IMR-90 (cell line): ENCODE results near the gene HRAS. TPM values are rescaled to one million over a fixed set of nuclear protein-coding genes. Genes with fewer than 3 reads are reported as not detected.

Experiments used
- ATAC-seq: fragments of 200-7000 bp; cut with Tn5 transposase; 2 replicates; pipeline ENCODE4 v1.9.1; 2020; ENCODE audit warnings: low read depth, mild to moderate bottlenecking, moderate library complexity
- BruUV-seq: library from RNA; stranded (reverse); fragments of 400-500 nt; replicated peaks from 2 replicates; lab custom pipeline; 2021; lab: Mats Ljungman, UMichigan
- CTCF ChIA-PET: fragments of 300-600 bp; formaldehyde crosslinking; extraction: SDS; loops from one replicate; lab custom pipeline; 2021; ENCODE audit warnings: antibody characterized with exemption; lab: Yijun Ruan, JAX
- POLR2A ChIA-PET: fragments of 300-600 bp; sonication (Branson Sonifier 250); formaldehyde crosslinking; loops from one replicate; lab custom pipeline; 2022; ENCODE audit warnings: antibody characterized with exemption; ENCODE audit not compliant: unreplicated experiment; lab: Charles Lee
- DNase-seq: peaks from one replicate; pipeline ENCODE4 v3.0.0; 2013
- H2AFZ ChIP-seq: replicated peaks from 2 replicates; pipeline ENCODE3; 2013; ENCODE audit warnings: low read length, mild to moderate bottlenecking; ENCODE audit not compliant: poor library complexity
- H2AK5ac ChIP-seq: 2 replicates; pipeline ENCODE4 v1.6.1; 2013; ENCODE audit warnings: low read depth, low read length, inconsistent platforms
- H2AK9ac ChIP-seq: replicated peaks from 2 replicates; pipeline ENCODE3; 2013; ENCODE audit warnings: mild to moderate bottlenecking, low read depth, low read length, moderate library complexity; ENCODE audit not compliant: poor library complexity
- H2BK120ac ChIP-seq: 2 replicates; pipeline ENCODE4 v1.6.1; 2013; ENCODE audit warnings: low read depth, low read length, inconsistent platforms
- H2BK15ac ChIP-seq: 3 replicates; pipeline ENCODE4 v1.6.1; 2013; ENCODE audit warnings: low read depth, low read length, inconsistent platforms
- H2BK20ac ChIP-seq: 2 replicates; pipeline ENCODE4 v1.6.1; 2013; ENCODE audit warnings: low read depth, mild to moderate bottlenecking, inconsistent platforms, low read length, moderate library complexity
- H2BK5ac ChIP-seq: 2 replicates; pipeline ENCODE4 v1.6.1; 2013; ENCODE audit warnings: mild to moderate bottlenecking, low read depth, low read length, inconsistent platforms; ENCODE audit not compliant: poor library complexity, severe bottlenecking
- H3K14ac ChIP-seq: replicated peaks from 2 replicates; pipeline ENCODE4 v1.6.1; 2013; ENCODE audit warnings: low read depth, low read length, inconsistent platforms
- H3K18ac ChIP-seq: 2 replicates; pipeline ENCODE4 v1.6.1; 2013; ENCODE audit warnings: low read depth, low read length, control low read depth
- H3K23ac ChIP-seq: 2 replicates; pipeline ENCODE4 v1.6.1; 2013; ENCODE audit warnings: low read depth, low read length, inconsistent platforms
- H3K27ac ChIP-seq: 2 replicates; pipeline ENCODE4 v1.5.1; 2013; ENCODE audit warnings: mild to moderate bottlenecking, control low read depth, low read length; ENCODE audit not compliant: insufficient read depth
- H3K27me3 ChIP-seq: 2 replicates; pipeline ENCODE4 v1.6.1; 2013; ENCODE audit warnings: low read length; ENCODE audit not compliant: control insufficient read depth, insufficient read depth
- H3K36me3 ChIP-seq: 2 replicates; pipeline ENCODE4 v1.6.1; 2013; ENCODE audit warnings: low read length, mixed read lengths; ENCODE audit not compliant: control insufficient read depth, insufficient read depth
- H3K4ac ChIP-seq: 2 replicates; pipeline ENCODE4 v1.6.1; 2013; ENCODE audit warnings: low read depth, low read length, inconsistent platforms
- H3K4me1 ChIP-seq: 2 replicates; pipeline ENCODE4 v1.6.1; 2013; ENCODE audit warnings: low read length, mixed read lengths; ENCODE audit not compliant: control insufficient read depth, insufficient read depth
- H3K4me2 ChIP-seq: 2 replicates; pipeline ENCODE4 v1.6.1; 2013; ENCODE audit warnings: low read depth, mild to moderate bottlenecking, control low read depth, low read length, moderate library complexity
- H3K4me3 ChIP-seq: 2 replicates; pipeline ENCODE4 v1.5.1; 2013; ENCODE audit warnings: low read depth, mild to moderate bottlenecking, control low read depth, low read length, moderate library complexity; ENCODE audit not compliant: insufficient read depth
- H3K56ac ChIP-seq: 2 replicates; pipeline ENCODE4 v1.6.1; 2013; ENCODE audit warnings: low read length, inconsistent platforms; ENCODE audit not compliant: insufficient read depth; ENCODE audit errors: extremely low read depth
- H3K79me1 ChIP-seq, 2 experiments: 2 replicates each; pipeline ENCODE4 v1.6.1; 2013; ENCODE audit warnings: low read length in 2 of 2, inconsistent platforms in 1 of 2, low read depth in 1 of 2
- H3K9ac ChIP-seq: 2 replicates; pipeline ENCODE4 v1.6.1; 2013; ENCODE audit warnings: low read depth, low read length, control low read depth
- H3K9me1 ChIP-seq: 2 replicates; pipeline ENCODE4 v1.6.1; 2013; ENCODE audit warnings: low read length, inconsistent platforms; ENCODE audit not compliant: insufficient read depth
- H3K9me3 ChIP-seq: 2 replicates; pipeline ENCODE4 v1.6.1; 2013; ENCODE audit warnings: low read length; ENCODE audit not compliant: control insufficient read depth, insufficient read depth
- H4K20me1 ChIP-seq: 2 replicates; pipeline ENCODE4 v1.6.1; 2013; ENCODE audit warnings: low read length, inconsistent platforms; ENCODE audit not compliant: insufficient read depth
- H4K5ac ChIP-seq: 2 replicates; pipeline ENCODE4 v1.6.1; 2013; ENCODE audit warnings: mild to moderate bottlenecking, low read depth, low read length, control low read depth
- H4K8ac ChIP-seq, 2 experiments: 2 replicates each; pipeline ENCODE4 v1.6.1; 2013; ENCODE audit warnings: low read depth in 2 of 2, low read length in 2 of 2, control low read depth in 1 of 2, inconsistent platforms in 1 of 2
- H4K91ac ChIP-seq: 2 replicates; pipeline ENCODE4 v1.6.1; 2013; ENCODE audit warnings: low read depth, low read length, inconsistent platforms; ENCODE audit not compliant: insufficient read depth
- BHLHE40 ChIP-seq: fragments of 150-350 bp; IDR thresholded peaks from 2 replicates; pipeline ENCODE4 v1.6.1; 2016; ENCODE audit warnings: mild to moderate bottlenecking, low read depth, low read length
- CHD1 ChIP-seq: IDR thresholded peaks from 2 replicates; pipeline ENCODE4 v1.6.1; 2012; ENCODE audit warnings: low read depth, low read length, improper control_type of control experiment
- ELK1 ChIP-seq: fragments of 150-350 bp; IDR thresholded peaks from 2 replicates; pipeline ENCODE4 v1.6.1; 2016; ENCODE audit warnings: low read depth, mild to moderate bottlenecking, low read length, moderate library complexity, borderline replicate concordance
- FOS ChIP-seq: fragments of 150-350 bp; IDR thresholded peaks from 2 replicates; pipeline ENCODE4 v1.6.1; 2016; ENCODE audit warnings: low read depth, low read length
- MAFK ChIP-seq: IDR thresholded peaks from 2 replicates; pipeline ENCODE4 v1.6.1; 2012; ENCODE audit warnings: low read depth, low read length, improper control_type of control experiment
- MXI1 ChIP-seq: IDR thresholded peaks from 2 replicates; pipeline ENCODE4 v1.6.1; 2012; ENCODE audit warnings: low read depth, mild to moderate bottlenecking, low read length, moderate library complexity, borderline replicate concordance
- NFE2L2 ChIP-seq: fragments of 150-350 bp; IDR thresholded peaks from 2 replicates; pipeline ENCODE4 v1.6.1; 2016; ENCODE audit warnings: low read depth, mild to moderate bottlenecking, low read length
- RAD21 ChIP-seq: IDR thresholded peaks from 2 replicates; pipeline ENCODE4 v1.6.1; 2012; ENCODE audit warnings: low read length, improper control_type of control experiment
- RCOR1 ChIP-seq: IDR thresholded peaks from 2 replicates; pipeline ENCODE4 v1.6.1; 2012; ENCODE audit warnings: mild to moderate bottlenecking, low read length, improper control_type of control experiment; ENCODE audit not compliant: insufficient replicate concordance
- WGBS, 2 experiments: methylation state at CpG; one replicate each; pipeline versions ENCODE4 v1.1.5 to v1.1.7; 2013; ENCODE audit warnings: missing lambda C conversion rate in 2 of 2; ENCODE audit not compliant: insufficient read length in 1 of 2; ENCODE audit errors: extremely low coverage in 2 of 2; 5-methylcytosine and 5-hydroxymethylcytosine counted together
- dilution Hi-C: fragments of 300-500 bp; cut with HindIII; formaldehyde crosslinking; loops from one replicate; pipeline ENCODE4 v1.14.3; 2018; ENCODE audit warnings: low sequenced_read_pairs; ENCODE audit not compliant: unreplicated experiment
- in situ Hi-C: fragments of 300-500 bp; cut with MboI; formaldehyde crosslinking; loops from 3 replicates; pipeline ENCODE4 v1.14.3; 2019; ENCODE audit warnings: low sequenced_read_pairs, inconsistent platforms, mixed read lengths
- intact Hi-C: fragments of 100-400 bp; cut with micrococcal nuclease; formaldehyde crosslinking; loops from 2 replicates; pipeline ENCODE4 v1.10.0; 2022
- polyA plus RNA-seq, 3 experiments: library from polyadenylated mRNA; depleted of rRNA; stranded (reverse); fragments of >200 nt; gene quantifications; 2 replicates each; pipeline ENCODE4 v1.2.3, GENCODE V29; 2012; ENCODE audit warnings: low replicate concordance in 1 of 3
- total RNA-seq: library from RNA; depleted of rRNA; stranded (reverse); fragments of >200 nt; gene quantifications from 2 replicates; pipeline ENCODE4 v1.2.3, GENCODE V29; 2012
- TF ChIP-seq, protein P1 (sequence below): conservative IDR thresholded peaks from 2 replicates; pipeline ENCODE4 v1.5.1; 2012; ENCODE audit warnings: mild to moderate bottlenecking, low read depth, low read length, improper control_type of control experiment
- TF ChIP-seq, protein P2 (sequence below): fragments of 150-350 bp; IDR thresholded peaks from 2 replicates; pipeline ENCODE4 v1.6.1; 2017; ENCODE audit warnings: mild to moderate bottlenecking, antibody characterized with exemption, low read length, low read depth

HRAS gene
- total and polyA plus RNA-seq, 2 of the 4 experiments (the other 2 are of a cell fraction) = 108 to 123 TPM

GRCh38 chr11:512761-513595, 22.4 kb downstream of the HRAS start:
- dilution Hi-C loops = no loop called here
- CTCF ChIA-PET = no interaction called here
- H3K9me1 ChIP-seq = peaks cover 3% of the 10 kb centered on the region; the same call in 1 of the 2 replicates
- ATAC-seq (no peak), DNase-seq (no peak)
- no peak overlapping the region for H3K4me2 ChIP-seq
- no peaks in the 10 kb centered on the region for H4K20me1 ChIP-seq
- POLR2A ChIA-PET = no interaction called here
- no peak overlapping the region for H2BK20ac ChIP-seq
- no peak overlapping the region for H3K4me3 ChIP-seq
- H2AK9ac ChIP-seq = no peak overlapping the region
- intact Hi-C loops = no loop called here
- 95% methylated on average over 14 of the region's 29 CpGs; no CpG with 5 or more reads in 1 of the 2 experiments for whole genome bisulfite sequencing, 2 experiments
- no peak overlapping the region for H3K18ac ChIP-seq
- H4K5ac ChIP-seq = no peak overlapping the region
- no peak overlapping the region for H3K56ac ChIP-seq
- H3K36me3 ChIP-seq = peaks cover 17% of the 10 kb centered on the region
- H3K14ac ChIP-seq = no peak overlapping the region
- H3K27ac ChIP-seq = no peak overlapping the region
- H4K8ac ChIP-seq = no peak overlapping the region
- no peak overlapping the region for H4K91ac ChIP-seq
- BruUV-seq = no TSS peak
- H3K9ac ChIP-seq = no peak overlapping the region
- no peak overlapping the region for H3K23ac ChIP-seq
- H3K27me3 ChIP-seq = no peaks in the 10 kb centered on the region
- no peak overlapping the region for H2BK15ac ChIP-seq
- H2BK120ac ChIP-seq = no peak overlapping the region
- H2AFZ ChIP-seq = no peak overlapping the region
- no peak for TF ChIP-seq RCOR1
- no peak for TF ChIP-seq NFE2L2
- no peak for TF ChIP-seq MAFK
- no peak for TF ChIP-seq BHLHE40
- no peak for TF ChIP-seq MXI1
- TF ChIP-seq RAD21 = no peak
- TF ChIP-seq CHD1 = no peak
- TF ChIP-seq, protein P1, sequence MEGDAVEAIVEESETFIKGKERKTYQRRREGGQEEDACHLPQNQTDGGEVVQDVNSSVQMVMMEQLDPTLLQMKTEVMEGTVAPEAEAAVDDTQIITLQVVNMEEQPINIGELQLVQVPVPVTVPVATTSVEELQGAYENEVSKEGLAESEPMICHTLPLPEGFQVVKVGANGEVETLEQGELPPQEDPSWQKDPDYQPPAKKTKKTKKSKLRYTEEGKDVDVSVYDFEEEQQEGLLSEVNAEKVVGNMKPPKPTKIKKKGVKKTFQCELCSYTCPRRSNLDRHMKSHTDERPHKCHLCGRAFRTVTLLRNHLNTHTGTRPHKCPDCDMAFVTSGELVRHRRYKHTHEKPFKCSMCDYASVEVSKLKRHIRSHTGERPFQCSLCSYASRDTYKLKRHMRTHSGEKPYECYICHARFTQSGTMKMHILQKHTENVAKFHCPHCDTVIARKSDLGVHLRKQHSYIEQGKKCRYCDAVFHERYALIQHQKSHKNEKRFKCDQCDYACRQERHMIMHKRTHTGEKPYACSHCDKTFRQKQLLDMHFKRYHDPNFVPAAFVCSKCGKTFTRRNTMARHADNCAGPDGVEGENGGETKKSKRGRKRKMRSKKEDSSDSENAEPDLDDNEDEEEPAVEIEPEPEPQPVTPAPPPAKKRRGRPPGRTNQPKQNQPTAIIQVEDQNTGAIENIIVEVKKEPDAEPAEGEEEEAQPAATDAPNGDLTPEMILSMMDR = no peak
- TF ChIP-seq, protein P2, sequence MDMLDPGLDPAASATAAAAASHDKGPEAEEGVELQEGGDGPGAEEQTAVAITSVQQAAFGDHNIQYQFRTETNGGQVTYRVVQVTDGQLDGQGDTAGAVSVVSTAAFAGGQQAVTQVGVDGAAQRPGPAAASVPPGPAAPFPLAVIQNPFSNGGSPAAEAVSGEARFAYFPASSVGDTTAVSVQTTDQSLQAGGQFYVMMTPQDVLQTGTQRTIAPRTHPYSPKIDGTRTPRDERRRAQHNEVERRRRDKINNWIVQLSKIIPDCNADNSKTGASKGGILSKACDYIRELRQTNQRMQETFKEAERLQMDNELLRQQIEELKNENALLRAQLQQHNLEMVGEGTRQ = no peak
- TF ChIP-seq FOS = no peak
- TF ChIP-seq ELK1 = no peak
- peaks cover 6 to 17% of the 10 kb centered on the region in 2 experiments for H3K79me1 ChIP-seq
- peaks cover 6% of the 10 kb centered on the region; the same call in 1 of the 2 replicates for H3K9me3 ChIP-seq
- H2BK5ac ChIP-seq = no peak overlapping the region
- no peak overlapping the region for H3K4ac ChIP-seq
- no peak overlapping the region for H2AK5ac ChIP-seq
- in situ Hi-C loops = no loop called here
- peaks cover 2% of the 10 kb centered on the region for H3K4me1 ChIP-seq
